Measurements from ENCODE around the gene DYNC2H1. TPM values are rescaled to one million over a fixed set of nuclear protein-coding genes. Genes with fewer than 3 reads are reported as not detected.

DYNC2H1 gene
- total RNA-seq, 4 donors from 2014 or later: 4.7 to 14.0 (median 8.1) TPM

GRCh38 chr11:103480421-103480820 is 371.2 kb downstream of the DYNC2H1 start:
- Histone ChIP-seq H3K4me1 (no peaks in the 10 kb centered on the region), H3K27ac (no peak overlapping the region), H3K4me3 (no peak overlapping the region), H3K36me3 (no peaks in the 10 kb centered on the region), H3K27me3 (no peaks in the 10 kb centered on the region), H3K9me3 (no peaks in the 10 kb centered on the region)
- no peak for TF ChIP-seq POLR2A (IDR thresholded peaks at IDR 0.05)
- no peak for TF ChIP-seq CTCF (IDR thresholded peaks at IDR 0.05)
- DNase-seq: no peak

- Histone ChIP-seq H3K9me3 (no peaks in the 10 kb centered on the region), H3K4me1 (no peaks in the 10 kb centered on the region), H3K4me3 (no peak overlapping the region), H3K27ac (no peak overlapping the region), H3K36me3 (no peaks in the 10 kb centered on the region), H3K27me3 (no peaks in the 10 kb centered on the region)
- TF ChIP-seq CTCF (IDR thresholded peaks at IDR 0.05) (no peak), POLR2A (IDR thresholded peaks at IDR 0.05) (no peak)
- no peak for DNase-seq
These were observed 374.8 kb downstream of the DYNC2H1 start for GRCh38 chr11:103483996-103484395.

GRCh38 chr11:103484545-103484944 is 375.3 kb downstream of the DYNC2H1 start:
- H3K27me3 ChIP-seq: no peaks in the 10 kb centered on the region
- DNase-seq: no peak
- H3K9me3 ChIP-seq: no peaks in the 10 kb centered on the region
- TF ChIP-seq POLR2A (IDR thresholded peaks at IDR 0.05) (no peak), CTCF (IDR thresholded peaks at IDR 0.05) (no peak)
- no peaks in the 10 kb centered on the region for H3K36me3 ChIP-seq
- no peak overlapping the region for H3K4me3 ChIP-seq
- no peak overlapping the region for H3K27ac ChIP-seq
- H3K4me1 ChIP-seq: no peaks in the 10 kb centered on the region

- DNase-seq: no peak
- Histone ChIP-seq H3K36me3 (no peaks in the 10 kb centered on the region), H3K27ac (no peak overlapping the region), H3K4me3 (no peak overlapping the region), H3K27me3 (no peaks in the 10 kb centered on the region), H3K9me3 (no peaks in the 10 kb centered on the region), H3K4me1 (no peaks in the 10 kb centered on the region)
- no peak for TF ChIP-seq POLR2A (IDR thresholded peaks at IDR 0.05)
- TF ChIP-seq CTCF (IDR thresholded peaks at IDR 0.05): no peak
These were observed 377.4 kb downstream of the DYNC2H1 start for GRCh38 chr11:103486604-103487003.

GRCh38 chr11:103487113-103487512 is 377.9 kb downstream of the DYNC2H1 start:
- H3K4me3 ChIP-seq: no peak overlapping the region
- no peaks in the 10 kb centered on the region for H3K4me1 ChIP-seq
- DNase-seq: no peak
- H3K9me3 ChIP-seq: no peaks in the 10 kb centered on the region
- no peaks in the 10 kb centered on the region for H3K27me3 ChIP-seq
- H3K36me3 ChIP-seq: no peaks in the 10 kb centered on the region
- TF ChIP-seq POLR2A (IDR thresholded peaks at IDR 0.05) (no peak), CTCF (IDR thresholded peaks at IDR 0.05) (no peak)
- no peak overlapping the region for H3K27ac ChIP-seq

GRCh38 chr11:103488031-103488461 is 378.8 kb downstream of the DYNC2H1 start:
- no peak for DNase-seq
- Histone ChIP-seq H3K4me3 (no peak overlapping the region), H3K27ac (no peak overlapping the region), H3K9me3 (no peaks in the 10 kb centered on the region), H3K27me3 (no peaks in the 10 kb centered on the region), H3K36me3 (no peaks in the 10 kb centered on the region), H3K4me1 (no peaks in the 10 kb centered on the region)
- TF ChIP-seq POLR2A (IDR thresholded peaks at IDR 0.05) (no peak), CTCF (IDR thresholded peaks at IDR 0.05) (no peak)

Data from Peyer's patch (tissue), 4 donors.